CD4-positive, CD25-positive, alpha-beta regulatory T cell (primary cell): ENCODE data around the gene IL7R. TPM values are rescaled to one million over a fixed set of nuclear protein-coding genes. Genes with fewer than 3 reads are reported as not detected.

ENCODE experiments used
- ATAC-seq, 2 donors: fragments of 150-1000 bp; cut with Tn5 transposase; one replicate each; pipeline ENCODE4 v1.10.0; 2021; ENCODE audit warnings: low read depth in 2 of 2, moderate number of reproducible peaks in 2 of 2, moderate library complexity in 1 of 2
- DNase-seq, 3 donors: peaks; one replicate each; pipeline versions ENCODE4 v3.0.0 to v3.0.0-alpha.2; 2012 to 2022; ENCODE audit warnings: mixed read lengths in 1 of 3
- H3K27ac ChIP-seq: one replicate; pipeline ENCODE4 v1.7.0; 2013; ENCODE audit warnings: mild to moderate bottlenecking, low read length; ENCODE audit not compliant: insufficient read depth, poor library complexity, severe bottlenecking
- H3K27me3 ChIP-seq: one replicate; pipeline ENCODE4 v1.7.0; 2013; ENCODE audit warnings: low read length; ENCODE audit not compliant: control insufficient read depth, insufficient read depth
- H3K36me3 ChIP-seq: one replicate; pipeline ENCODE4 v1.7.0; 2013; ENCODE audit warnings: mild to moderate bottlenecking, low read length, moderate library complexity; ENCODE audit not compliant: control insufficient read depth, insufficient read depth
- H3K4me1 ChIP-seq: 2 replicates; pipeline ENCODE4 v1.7.0; 2013; ENCODE audit warnings: mild to moderate bottlenecking, low read length; ENCODE audit not compliant: insufficient read depth, control insufficient read depth, poor library complexity, severe bottlenecking
- H3K4me3 ChIP-seq: one replicate; pipeline ENCODE4 v1.7.0; 2013; ENCODE audit warnings: low read depth, mild to moderate bottlenecking, low read length, moderate library complexity
- H3K9me3 ChIP-seq, 2 experiments: 1 replicate in 1 of 2; 2 replicates in 1 of 2; pipeline ENCODE4 v1.7.0; 2013; ENCODE audit warnings: low read length in 2 of 2, mild to moderate bottlenecking in 1 of 2, moderate library complexity in 1 of 2; ENCODE audit not compliant: control insufficient read depth in 2 of 2
- H3K27ac Mint-ChIP-seq, 3 donors: one replicate each; pipeline ENCODE4 v1.8.0; 2020 to 2022; ENCODE audit warnings: mild to moderate bottlenecking in 3 of 3, mixed read lengths in 3 of 3, moderate library complexity in 2 of 3
- H3K27me3 Mint-ChIP-seq: one replicate; pipeline ENCODE4 v1.8.0; 2022; ENCODE audit warnings: mild to moderate bottlenecking, mixed read lengths
- H3K36me3 Mint-ChIP-seq: one replicate; pipeline ENCODE4 v1.8.0; 2020; ENCODE audit warnings: mixed read lengths
- H3K4me1 Mint-ChIP-seq, 4 donors: one replicate each; pipeline ENCODE4 v1.8.0; 2020 to 2022; ENCODE audit warnings: mixed read lengths in 4 of 4, mild to moderate bottlenecking in 1 of 4
- H3K4me3 Mint-ChIP-seq, 4 donors: one replicate each; pipeline ENCODE4 v1.8.0; 2020 to 2022; ENCODE audit warnings: mild to moderate bottlenecking in 4 of 4, mixed read lengths in 4 of 4, moderate library complexity in 3 of 4
- H3K9me3 Mint-ChIP-seq, 7 donors: one replicate each; pipeline ENCODE4 v1.8.0; 2020 to 2022; ENCODE audit warnings: mixed read lengths in 7 of 7, mild to moderate bottlenecking in 3 of 7, moderate library complexity in 2 of 7
- polyA plus RNA-seq, 4 donors: library from polyadenylated mRNA; unstranded; fragments of 300-500 nt; fragmentation: Illumina TruSeq; gene quantifications; one replicate each; pipeline ENCODE4 v1.2.3, GENCODE V29; 2021
- total RNA-seq: library from RNA; stranded (reverse); gene quantifications from one replicate; pipeline ENCODE4 v1.2.3, GENCODE V29; 2022

Gene IL7R
- total and polyA plus RNA-seq, 5 donors from 2014 or later = 110 to 394 (median 295) TPM

GRCh38 chr5:35819668-35820067, 37.0 kb upstream of the IL7R start:
- Histone ChIP-seq H3K9me3 (no peaks in the 10 kb centered on the region), H3K27ac (no peak overlapping the region), H3K36me3 (no peaks in the 10 kb centered on the region), H3K4me1 (peaks cover 32% of the 10 kb centered on the region), H3K4me3 (no peak overlapping the region), H3K27me3 (no peaks in the 10 kb centered on the region)
- Mint-ChIP-seq H3K9me3 (peaks cover 0 to 3% (median 0%) of the 10 kb centered on the region in 7 donors), H3K27me3 (no peaks in the 10 kb centered on the region), H3K4me3 (peak overlapping the region in 1 of 4 donors; percentile 23), H3K4me1 (peaks cover 16 to 52% (median 27%) of the 10 kb centered on the region in 4 donors), H3K36me3 (no peaks in the 10 kb centered on the region), H3K27ac (peak overlapping the region in 1 of 3 donors; percentile 0)
- DNase-seq = no peak
- ATAC-seq = no peak

- H3K27ac ChIP-seq = no peak overlapping the region
- H3K4me3 Mint-ChIP-seq = no peak overlapping the region
- H3K4me3 ChIP-seq = no peak overlapping the region
- H3K36me3 Mint-ChIP-seq = no peaks in the 10 kb centered on the region
- peaks cover 32% of the 10 kb centered on the region for H3K4me1 ChIP-seq
- peaks cover 0 to 3% (median 0%) of the 10 kb centered on the region in 7 donors for H3K9me3 Mint-ChIP-seq
- ATAC-seq (no peak), DNase-seq (no peak)
- H3K4me1 Mint-ChIP-seq = peaks cover 16 to 61% (median 31%) of the 10 kb centered on the region in 4 donors
- no peaks in the 10 kb centered on the region for H3K36me3 ChIP-seq
- no peaks in the 10 kb centered on the region for H3K27me3 Mint-ChIP-seq
- peak overlapping the region in 2 of 3 donors; percentile 67 to 69 for H3K27ac Mint-ChIP-seq
- H3K27me3 ChIP-seq = no peaks in the 10 kb centered on the region
- H3K9me3 ChIP-seq = no peaks in the 10 kb centered on the region
Measured at GRCh38 chr5:35820735-35821134, 36.0 kb upstream of the IL7R start.

- ATAC-seq = no peak
- Histone ChIP-seq H3K4me1 (peaks cover 26% of the 10 kb centered on the region), H3K9me3 (no peaks in the 10 kb centered on the region), H3K36me3 (no peaks in the 10 kb centered on the region), H3K27ac (no peak overlapping the region), H3K4me3 (no peak overlapping the region), H3K27me3 (no peaks in the 10 kb centered on the region)
- no peaks in the 10 kb centered on the region for H3K36me3 Mint-ChIP-seq
- H3K27me3 Mint-ChIP-seq = no peaks in the 10 kb centered on the region
- H3K4me1 Mint-ChIP-seq = peaks cover 16 to 69% (median 35%) of the 10 kb centered on the region in 4 donors
- peaks cover 0 to 3% (median 0%) of the 10 kb centered on the region in 7 donors for H3K9me3 Mint-ChIP-seq
- H3K27ac Mint-ChIP-seq = no peak overlapping the region
- no peak for DNase-seq
- no peak overlapping the region for H3K4me3 Mint-ChIP-seq
Measured at GRCh38 chr5:35821513-35821912, 35.2 kb upstream of the IL7R start.

GRCh38 chr5:35822511-35822910, 34.2 kb upstream of the IL7R start:
- H3K27me3 ChIP-seq = no peaks in the 10 kb centered on the region
- peaks cover 21% of the 10 kb centered on the region for H3K4me1 ChIP-seq
- peak in 1 of 2 donors; percentile 61 for ATAC-seq
- Mint-ChIP-seq H3K36me3 (no peaks in the 10 kb centered on the region), H3K4me1 (peaks cover 16 to 77% (median 38%) of the 10 kb centered on the region in 4 donors), H3K27me3 (peaks cover 4% of the 10 kb centered on the region), H3K9me3 (peaks cover 0 to 3% (median 0%) of the 10 kb centered on the region in 7 donors), H3K27ac (peak overlapping the region; percentile 74 to 86 (median 77)), H3K4me3 (peak overlapping the region in 2 of 4 donors; percentile 27 to 32)
- H3K36me3 ChIP-seq = no peaks in the 10 kb centered on the region
- DNase-seq = peak in 1 of 3 donors; percentile 20
- H3K4me3 ChIP-seq = peak overlapping the region; percentile 29
- no peaks in the 10 kb centered on the region for H3K9me3 ChIP-seq
- H3K27ac ChIP-seq = no peak overlapping the region

GRCh38 chr5:35823347-35824098, 33.2 kb upstream of the IL7R start:
- Mint-ChIP-seq H3K9me3 (peaks cover 0 to 3% (median 0%) of the 10 kb centered on the region in 7 donors), H3K36me3 (no peaks in the 10 kb centered on the region), H3K27me3 (peaks cover 5% of the 10 kb centered on the region), H3K4me3 (no peak overlapping the region), H3K27ac (peak overlapping the region in 2 of 3 donors; percentile 9 to 86), H3K4me1 (peaks cover 16 to 86% (median 38%) of the 10 kb centered on the region in 4 donors)
- ATAC-seq (no peak), DNase-seq (no peak)
- no peaks in the 10 kb centered on the region for H3K9me3 ChIP-seq
- no peak overlapping the region for H3K4me3 ChIP-seq
- H3K27ac ChIP-seq = no peak overlapping the region
- H3K27me3 ChIP-seq = no peaks in the 10 kb centered on the region
- peaks cover 17% of the 10 kb centered on the region for H3K4me1 ChIP-seq
- H3K36me3 ChIP-seq = no peaks in the 10 kb centered on the region

- H3K27me3 Mint-ChIP-seq = peaks cover 5% of the 10 kb centered on the region
- Histone ChIP-seq H3K4me3 (no peak overlapping the region), H3K27ac (no peak overlapping the region), H3K36me3 (no peaks in the 10 kb centered on the region), H3K9me3 (no peaks in the 10 kb centered on the region), H3K27me3 (no peaks in the 10 kb centered on the region), H3K4me1 (peaks cover 13% of the 10 kb centered on the region)
- H3K9me3 Mint-ChIP-seq = peaks cover 0 to 2% (median 0%) of the 10 kb centered on the region in 7 donors
- ATAC-seq (no peak), DNase-seq (no peak)
- no peaks in the 10 kb centered on the region for H3K36me3 Mint-ChIP-seq
- H3K27ac Mint-ChIP-seq = peak overlapping the region in 2 of 3 donors; percentile 73 to 86
- no peak overlapping the region for H3K4me3 Mint-ChIP-seq
- peaks cover 12 to 83% (median 34%) of the 10 kb centered on the region in 4 donors for H3K4me1 Mint-ChIP-seq
Measured at GRCh38 chr5:35826056-35826455, 30.6 kb upstream of the IL7R start.

- Histone ChIP-seq H3K9me3 (no peaks in the 10 kb centered on the region), H3K27me3 (no peaks in the 10 kb centered on the region), H3K27ac (no peak overlapping the region), H3K4me1 (peaks cover 13% of the 10 kb centered on the region), H3K4me3 (no peak overlapping the region), H3K36me3 (no peaks in the 10 kb centered on the region)
- Mint-ChIP-seq H3K36me3 (no peaks in the 10 kb centered on the region), H3K9me3 (peaks cover 0 to 2% (median 0%) of the 10 kb centered on the region in 7 donors), H3K27me3 (peaks cover 5% of the 10 kb centered on the region), H3K27ac (peak overlapping the region in 2 of 3 donors; percentile 2 to 73), H3K4me3 (peak overlapping the region in 2 of 4 donors; percentile 46 to 64), H3K4me1 (peaks cover 12 to 86% (median 35%) of the 10 kb centered on the region in 4 donors)
- ATAC-seq (peak in 1 of 2 donors; percentile 29), DNase-seq (no peak)
Measured at GRCh38 chr5:35826554-35826953, 30.1 kb upstream of the IL7R start.
